Measurements from ENCODE around the gene ANKS1A.

DNA sequence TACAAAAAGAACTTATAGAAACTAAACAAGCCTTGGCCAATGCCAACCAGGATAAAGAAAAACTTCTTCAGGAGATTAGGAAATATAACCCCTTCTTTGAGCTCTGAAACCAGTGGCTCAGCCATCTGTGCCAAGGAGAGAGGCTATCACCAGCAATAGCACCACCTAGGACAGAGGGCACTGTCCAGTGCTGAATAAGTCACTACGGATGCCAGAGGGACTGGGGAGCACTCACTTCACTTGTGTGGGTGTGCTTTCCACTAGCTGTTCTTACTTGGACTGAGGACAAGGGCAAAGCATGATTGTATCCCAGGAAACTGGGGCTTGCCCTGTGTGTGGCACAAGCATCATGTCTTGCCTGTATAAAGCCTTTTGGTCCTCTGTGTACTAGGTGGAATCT, 16.7 kb upstream of the ANKS1A start:
- no peak for TF ChIP-seq POLR2A (IDR thresholded peaks at IDR 0.05)
- TF ChIP-seq, protein P1, sequence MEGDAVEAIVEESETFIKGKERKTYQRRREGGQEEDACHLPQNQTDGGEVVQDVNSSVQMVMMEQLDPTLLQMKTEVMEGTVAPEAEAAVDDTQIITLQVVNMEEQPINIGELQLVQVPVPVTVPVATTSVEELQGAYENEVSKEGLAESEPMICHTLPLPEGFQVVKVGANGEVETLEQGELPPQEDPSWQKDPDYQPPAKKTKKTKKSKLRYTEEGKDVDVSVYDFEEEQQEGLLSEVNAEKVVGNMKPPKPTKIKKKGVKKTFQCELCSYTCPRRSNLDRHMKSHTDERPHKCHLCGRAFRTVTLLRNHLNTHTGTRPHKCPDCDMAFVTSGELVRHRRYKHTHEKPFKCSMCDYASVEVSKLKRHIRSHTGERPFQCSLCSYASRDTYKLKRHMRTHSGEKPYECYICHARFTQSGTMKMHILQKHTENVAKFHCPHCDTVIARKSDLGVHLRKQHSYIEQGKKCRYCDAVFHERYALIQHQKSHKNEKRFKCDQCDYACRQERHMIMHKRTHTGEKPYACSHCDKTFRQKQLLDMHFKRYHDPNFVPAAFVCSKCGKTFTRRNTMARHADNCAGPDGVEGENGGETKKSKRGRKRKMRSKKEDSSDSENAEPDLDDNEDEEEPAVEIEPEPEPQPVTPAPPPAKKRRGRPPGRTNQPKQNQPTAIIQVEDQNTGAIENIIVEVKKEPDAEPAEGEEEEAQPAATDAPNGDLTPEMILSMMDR (IDR thresholded peaks at IDR 0.05), result no peak
